ENCODE measurements around the gene ANO6.

The ANO6 gene

GRCh38 chr12:45183246-45183645 lies 32.6 kb upstream of the ANO6 start:
- TF ChIP-seq, protein P1, sequence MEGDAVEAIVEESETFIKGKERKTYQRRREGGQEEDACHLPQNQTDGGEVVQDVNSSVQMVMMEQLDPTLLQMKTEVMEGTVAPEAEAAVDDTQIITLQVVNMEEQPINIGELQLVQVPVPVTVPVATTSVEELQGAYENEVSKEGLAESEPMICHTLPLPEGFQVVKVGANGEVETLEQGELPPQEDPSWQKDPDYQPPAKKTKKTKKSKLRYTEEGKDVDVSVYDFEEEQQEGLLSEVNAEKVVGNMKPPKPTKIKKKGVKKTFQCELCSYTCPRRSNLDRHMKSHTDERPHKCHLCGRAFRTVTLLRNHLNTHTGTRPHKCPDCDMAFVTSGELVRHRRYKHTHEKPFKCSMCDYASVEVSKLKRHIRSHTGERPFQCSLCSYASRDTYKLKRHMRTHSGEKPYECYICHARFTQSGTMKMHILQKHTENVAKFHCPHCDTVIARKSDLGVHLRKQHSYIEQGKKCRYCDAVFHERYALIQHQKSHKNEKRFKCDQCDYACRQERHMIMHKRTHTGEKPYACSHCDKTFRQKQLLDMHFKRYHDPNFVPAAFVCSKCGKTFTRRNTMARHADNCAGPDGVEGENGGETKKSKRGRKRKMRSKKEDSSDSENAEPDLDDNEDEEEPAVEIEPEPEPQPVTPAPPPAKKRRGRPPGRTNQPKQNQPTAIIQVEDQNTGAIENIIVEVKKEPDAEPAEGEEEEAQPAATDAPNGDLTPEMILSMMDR (IDR thresholded peaks at IDR 0.05; ENCODE audit: borderline replicate concordance, insufficient read depth, low read depth, low read length) = no peak
- no peak overlapping the region for H3K4me3 ChIP-seq (ENCODE audit: low read depth, low read length)

- TF ChIP-seq, protein P1 (IDR thresholded peaks at IDR 0.05; ENCODE audit: borderline replicate concordance, insufficient read depth, low read depth, low read length) = no peak
- H3K4me3 ChIP-seq (ENCODE audit: low read depth, low read length) = no peak overlapping the region
Measured at GRCh38 chr12:45184147-45184963, 31.5 kb upstream of the ANO6 start.

GRCh38 chr12:45186762-45187161 lies 29.1 kb upstream of the ANO6 start:
- TF ChIP-seq, protein P1 (IDR thresholded peaks at IDR 0.05; ENCODE audit: borderline replicate concordance, insufficient read depth, low read depth, low read length) = no peak
- no peak overlapping the region for H3K4me3 ChIP-seq (ENCODE audit: low read depth, low read length)

DNA sequence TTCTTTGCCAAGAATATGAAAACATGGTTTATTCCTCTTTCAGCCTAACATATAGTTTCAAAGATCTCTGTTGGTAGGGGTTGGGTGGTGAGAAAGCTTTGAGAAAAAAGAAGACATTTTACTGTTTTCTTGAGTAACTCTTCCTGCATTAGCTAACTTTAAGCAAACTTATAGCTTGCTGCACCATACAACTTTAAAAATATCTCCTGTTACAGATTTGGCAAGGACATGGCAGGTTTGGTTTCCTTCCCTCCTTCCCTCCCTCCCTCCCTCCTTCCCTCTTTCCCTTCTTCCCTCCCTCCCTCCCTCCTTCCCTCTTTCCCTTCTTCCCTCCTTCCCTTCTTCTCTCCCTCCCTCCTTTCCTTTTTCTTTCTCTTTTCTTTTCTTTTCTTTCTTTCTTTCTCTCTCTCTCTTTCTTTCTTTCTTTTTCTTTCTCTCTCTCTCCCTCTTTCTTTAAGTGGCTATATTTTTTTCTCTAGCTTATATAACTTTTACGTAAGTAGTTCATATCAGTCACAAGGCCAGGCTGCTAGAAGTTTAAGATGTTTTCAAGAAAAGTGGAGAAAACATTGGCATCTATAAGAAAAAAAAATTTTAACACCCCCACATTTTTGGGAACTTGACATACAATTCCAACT lies 26.0 kb upstream of the ANO6 start:
- no peak overlapping the region for H3K4me3 ChIP-seq (ENCODE audit: low read depth, low read length)

GRCh38 chr12:45191239-45191638 lies 24.7 kb upstream of the ANO6 start:
- H3K4me3 ChIP-seq (ENCODE audit: low read depth, low read length) = no peak overlapping the region
- TF ChIP-seq, protein P1 (IDR thresholded peaks at IDR 0.05; ENCODE audit: borderline replicate concordance, insufficient read depth, low read depth, low read length) = no peak

More for the DNA sequence above, 26.0 kb upstream of the ANO6 start:
- TF ChIP-seq, protein P1 (IDR thresholded peaks at IDR 0.05; ENCODE audit: borderline replicate concordance, insufficient read depth, low read depth, low read length) = no peak

DNA sequence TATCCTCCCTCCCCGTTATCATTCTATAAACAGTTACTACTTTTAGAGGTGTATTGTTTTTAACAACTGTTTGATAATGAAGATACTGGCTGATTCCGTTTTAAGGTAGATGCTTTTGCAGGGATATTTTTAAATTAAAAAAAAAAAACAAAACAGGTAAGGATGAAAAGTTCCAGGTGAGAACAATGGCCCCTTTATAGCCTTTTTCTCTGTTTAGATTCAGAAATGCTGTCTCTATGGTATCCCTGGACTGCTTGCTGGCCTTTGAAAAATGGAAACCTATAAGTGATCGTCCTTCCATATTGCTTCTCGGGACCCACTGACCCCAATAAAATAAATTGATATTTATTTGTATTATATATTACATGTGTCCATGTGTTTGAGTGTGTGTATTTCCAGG lies 23.2 kb upstream of the ANO6 start:
- no peak overlapping the region for H3K4me3 ChIP-seq (ENCODE audit: low read depth, low read length)
- TF ChIP-seq, protein P1 (IDR thresholded peaks at IDR 0.05; ENCODE audit: borderline replicate concordance, insufficient read depth, low read depth, low read length) = no peak

Data from GM12875 (cell line).